ENCODE data around the gene TRPV2. TPM values are rescaled to one million over a fixed set of nuclear protein-coding genes. Genes with fewer than 3 reads are reported as not detected.
A peak's percentile ranks its signal among the peaks of the same experiment; 100 is the strongest.

Gene TRPV2
- total RNA-seq, 1 donor, result 71.3 TPM

- Histone ChIP-seq H3K4me2 (ENCODE audit: insufficient read depth, low read length) (peak overlapping the region; percentile 90), H3K27me3 (ENCODE audit: insufficient read depth, low read length) (no peaks in the 10 kb centered on the region), H3K36me3 (ENCODE audit: insufficient read depth, low read length) (peaks cover 66% of the 10 kb centered on the region), H4K20me1 (ENCODE audit: insufficient read depth, low read length) (peaks cover 73% of the 10 kb centered on the region), H3K79me2 (ENCODE audit: insufficient read depth, low read length) (peaks cover 55% of the 10 kb centered on the region), H3K27ac (ENCODE audit: low read depth, low read length) (peak overlapping the region; percentile 18), H2AFZ (ENCODE audit: low read length) (no peak overlapping the region), H3K4me1 (ENCODE audit: insufficient read depth, low read length) (peaks cover 36% of the 10 kb centered on the region), H3K9me3 (ENCODE audit: low read depth, low read length) (no peaks in the 10 kb centered on the region), H3K4me3 (ENCODE audit: insufficient read depth, low read length) (peak overlapping the region; percentile 33)
- TF ChIP-seq CTCF (IDR thresholded peaks at IDR 0.05; ENCODE audit: extremely low read depth, low read depth, low read length), result no peak
- DNase-seq (ENCODE audit: insufficient read length, low spot score, missing footprints), result peak; percentile 58
Observed at GRCh38 chr17:16442594-16443510, 27.5 kb downstream of the TRPV2 start.

- Histone ChIP-seq H4K20me1 (ENCODE audit: insufficient read depth, low read length) (peaks cover 81% of the 10 kb centered on the region), H3K4me1 (ENCODE audit: insufficient read depth, low read length) (peaks cover 32% of the 10 kb centered on the region), H3K9me3 (ENCODE audit: low read depth, low read length) (no peaks in the 10 kb centered on the region), H2AFZ (ENCODE audit: low read length) (no peak overlapping the region), H3K27ac (ENCODE audit: low read depth, low read length) (no peak overlapping the region), H3K79me2 (ENCODE audit: insufficient read depth, low read length) (peaks cover 55% of the 10 kb centered on the region), H3K36me3 (ENCODE audit: insufficient read depth, low read length) (peaks cover 74% of the 10 kb centered on the region), H3K4me3 (ENCODE audit: insufficient read depth, low read length) (no peak overlapping the region), H3K4me2 (ENCODE audit: insufficient read depth, low read length) (no peak overlapping the region), H3K27me3 (ENCODE audit: insufficient read depth, low read length) (no peaks in the 10 kb centered on the region)
- no peak for TF ChIP-seq CTCF (IDR thresholded peaks at IDR 0.05; ENCODE audit: extremely low read depth, low read depth, low read length)
- DNase-seq (ENCODE audit: insufficient read length, low spot score, missing footprints), result peak; percentile 83
Observed at GRCh38 chr17:16443511-16444257, 28.3 kb downstream of the TRPV2 start.

DNA sequence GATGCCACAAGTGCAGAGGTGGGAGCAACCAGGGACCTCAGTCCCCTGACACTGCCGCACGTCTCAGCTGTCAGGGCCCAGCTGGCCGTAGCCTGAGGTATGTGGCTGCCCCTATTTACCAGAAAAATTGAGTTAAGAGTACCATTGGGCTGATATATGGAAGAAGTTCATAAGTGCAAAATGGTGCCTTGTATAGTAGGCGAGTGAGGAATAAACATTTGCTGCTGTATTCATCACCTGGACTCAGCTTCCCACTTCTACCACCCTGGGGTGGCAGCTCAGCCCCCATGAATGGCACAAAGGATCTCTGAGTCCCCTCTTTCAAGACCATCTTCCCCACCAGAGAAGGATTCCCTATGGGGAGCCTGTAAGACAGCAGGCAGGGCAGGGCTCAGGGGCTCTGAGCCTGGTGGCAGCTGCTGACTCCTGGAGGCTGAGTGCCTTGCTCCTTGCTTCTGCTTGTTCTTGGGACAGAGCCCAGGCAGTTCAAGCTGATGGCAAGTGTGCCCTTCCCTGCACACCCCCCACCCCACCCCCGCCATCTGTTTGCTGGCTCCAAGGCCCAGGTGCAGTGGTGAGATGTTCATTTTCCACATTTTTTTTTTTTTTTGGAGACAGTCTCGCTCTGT lies 29.0 kb downstream of the TRPV2 start:
- H3K4me2 ChIP-seq (ENCODE audit: insufficient read depth, low read length), result no peak overlapping the region
- no peaks in the 10 kb centered on the region for H3K9me3 ChIP-seq (ENCODE audit: low read depth, low read length)
- no peak overlapping the region for H3K4me3 ChIP-seq (ENCODE audit: insufficient read depth, low read length)
- DNase-seq (ENCODE audit: insufficient read length, low spot score, missing footprints), result peak; percentile 60
- H3K4me1 ChIP-seq (ENCODE audit: insufficient read depth, low read length), result peaks cover 32% of the 10 kb centered on the region
- no peak for TF ChIP-seq CTCF (IDR thresholded peaks at IDR 0.05; ENCODE audit: extremely low read depth, low read depth, low read length)
- no peaks in the 10 kb centered on the region for H3K27me3 ChIP-seq (ENCODE audit: insufficient read depth, low read length)
- peaks cover 81% of the 10 kb centered on the region for H3K36me3 ChIP-seq (ENCODE audit: insufficient read depth, low read length)
- peaks cover 49% of the 10 kb centered on the region for H3K79me2 ChIP-seq (ENCODE audit: insufficient read depth, low read length)
- no peak overlapping the region for H2AFZ ChIP-seq (ENCODE audit: low read length)
- peaks cover 84% of the 10 kb centered on the region for H4K20me1 ChIP-seq (ENCODE audit: insufficient read depth, low read length)
- H3K27ac ChIP-seq (ENCODE audit: low read depth, low read length), result no peak overlapping the region

Measured in osteoblast (primary cell).